ENCODE results near the gene RAB6D. TPM values are rescaled to one million over a fixed set of nuclear protein-coding genes. Genes with fewer than 3 reads are reported as not detected.
"Not testable (repeated sequence)": the region's sequence is repeated elsewhere in the genome, so short reads cannot be mapped to it uniquely, and the experiment has no call there.

Gene RAB6D
- total RNA-seq, 1 experiment from 2014 or later = 0.17 TPM

- TF ChIP-seq YY1 (IDR thresholded peaks at IDR 0.05; ENCODE audit: extremely low read depth, insufficient replicate concordance, low read depth, low read length) = no peak
- no peak for TF ChIP-seq ZNF274 (IDR thresholded peaks at IDR 0.05; ENCODE audit: low read depth, low read length)
- no peak for TF ChIP-seq POLR2A (IDR thresholded peaks at IDR 0.05; ENCODE audit: borderline replicate concordance, extremely low read depth, insufficient read depth, insufficient read length)
- TF ChIP-seq ATF3 (IDR thresholded peaks at IDR 0.05) = no peak
- TF ChIP-seq EGR1 (IDR thresholded peaks at IDR 0.05; ENCODE audit: low read depth) = no peak
- no peak for TF ChIP-seq POLR2AphosphoS5 (IDR thresholded peaks at IDR 0.05; ENCODE audit: low read depth, low read length)
- no peak for TF ChIP-seq ZBTB33 (IDR thresholded peaks at IDR 0.05; ENCODE audit: extremely low read depth, insufficient replicate concordance, low read length)
- no peak for TF ChIP-seq SRF (IDR thresholded peaks at IDR 0.05; ENCODE audit: low read depth)
- TF ChIP-seq FOSL1 (IDR thresholded peaks at IDR 0.05; ENCODE audit: low read depth) = no peak
- TF ChIP-seq ELF1 (IDR thresholded peaks at IDR 0.05; ENCODE audit: borderline replicate concordance, low read depth) = no peak
- no peak for TF ChIP-seq EZH2 (IDR thresholded peaks at IDR 0.05)
Observed at GRCh38 chr2:131349021-131349420, 14.9 kb downstream of the RAB6D start (continued).

GRCh38 chr2:131347035-131347434 lies 16.9 kb downstream of the RAB6D start:
- RAD21 ChIA-PET (ENCODE audit: low non-redundant PET in 1 of 2, low total read pairs in 2 of 2, uncharacterized antibody in 2 of 2, unreplicated experiment in 2 of 2); H3K4me1 ChIP-seq (ENCODE audit: control insufficient read depth in 1 of 2, insufficient read depth in 2 of 2, low read length in 2 of 2); POLR2A ChIA-PET; intact Hi-C loops (cut with micrococcal nuclease); H3K9ac ChIP-seq (ENCODE audit: low read length); H2AFZ ChIP-seq (ENCODE audit: low read depth, low read length, poor library complexity, severe bottlenecking); H3K4me2 ChIP-seq (ENCODE audit: low read length); H3K4me3 ChIP-seq (replicated peaks in 1 of 2; ENCODE audit: low read depth in 1 of 2, low read length in 2 of 2); CTCF ChIA-PET; H3K79me2 ChIP-seq (ENCODE audit: insufficient read depth, low read length); H3K9me2 ChIP-seq (ENCODE audit: insufficient read depth); ATAC-seq; H3K27ac ChIP-seq (ENCODE audit: low read depth, low read length); BruUV-seq (replicated peaks); H3K36me3 ChIP-seq (ENCODE audit: control insufficient read depth in 1 of 2, insufficient read depth in 2 of 2, low read length in 2 of 2); H4K20me1 ChIP-seq (ENCODE audit: insufficient read depth); H3K9me3 ChIP-seq (ENCODE audit: control insufficient read depth in 1 of 2, insufficient read depth in 1 of 2, low read depth in 1 of 2, low read length in 2 of 2); DNase-seq (ENCODE audit: low read depth, low spot score): not testable (repeated sequence)
- H3K27me3 ChIP-seq (ENCODE audit: insufficient read depth, low read length) = peaks cover 14% of the 10 kb centered on the region; the same call in 1 of the 2 replicates

- POLR2A ChIA-PET; H3K4me2 ChIP-seq (ENCODE audit: low read length): not testable (repeated sequence)
- intact Hi-C loops (cut with micrococcal nuclease) = loop anchor here (5.0 kb wide), 1 partner anchor 542 kb away; no protein-coding TSS in a partner anchor
Observed at GRCh38 chr2:131339307-131339706, 24.7 kb downstream of the RAB6D start.

More at GRCh38 chr2:131339307-131339706, 24.7 kb downstream of the RAB6D start:
- CTCF ChIA-PET; H3K9me2 ChIP-seq (ENCODE audit: insufficient read depth); H3K4me3 ChIP-seq (replicated peaks in 1 of 2; ENCODE audit: low read depth in 1 of 2, low read length in 2 of 2); H3K36me3 ChIP-seq (ENCODE audit: control insufficient read depth in 1 of 2, insufficient read depth in 2 of 2, low read length in 2 of 2); H2AFZ ChIP-seq (ENCODE audit: low read depth, low read length, poor library complexity, severe bottlenecking); BruUV-seq (replicated peaks); H3K79me2 ChIP-seq (ENCODE audit: insufficient read depth, low read length); H3K4me1 ChIP-seq (ENCODE audit: control insufficient read depth in 1 of 2, insufficient read depth in 2 of 2, low read length in 2 of 2); RAD21 ChIA-PET (ENCODE audit: low non-redundant PET in 1 of 2, low total read pairs in 2 of 2, uncharacterized antibody in 2 of 2, unreplicated experiment in 2 of 2); H3K9ac ChIP-seq (ENCODE audit: low read length); H3K9me3 ChIP-seq (ENCODE audit: control insufficient read depth in 1 of 2, insufficient read depth in 1 of 2, low read depth in 1 of 2, low read length in 2 of 2); ATAC-seq; H4K20me1 ChIP-seq (ENCODE audit: insufficient read depth); H3K27ac ChIP-seq (ENCODE audit: low read depth, low read length); DNase-seq (ENCODE audit: low read depth, low spot score): not testable (repeated sequence)
- H3K27me3 ChIP-seq (ENCODE audit: insufficient read depth, low read length) = peaks cover 27% of the 10 kb centered on the region
